DND-41 (cell line): Measurements from ENCODE around the gene ZNF333.

Experiments
- CTCF ChIP-seq: IDR thresholded peaks from 2 replicates; pipeline ENCODE4 v1.5.1; 2012; ENCODE audit warnings: borderline replicate concordance, low read length, moderate library complexity, mild to moderate bottlenecking; ENCODE audit not compliant: poor library complexity, severe bottlenecking; ENCODE audit errors: extremely low read depth
- EZH2 ChIP-seq: IDR thresholded peaks from 3 replicates; pipeline ENCODE4 v1.6.1; 2012; ENCODE audit warnings: borderline replicate concordance, low read depth, mild to moderate bottlenecking, moderate library complexity, low read length, inconsistent platforms; ENCODE audit not compliant: severe bottlenecking

DNA sequence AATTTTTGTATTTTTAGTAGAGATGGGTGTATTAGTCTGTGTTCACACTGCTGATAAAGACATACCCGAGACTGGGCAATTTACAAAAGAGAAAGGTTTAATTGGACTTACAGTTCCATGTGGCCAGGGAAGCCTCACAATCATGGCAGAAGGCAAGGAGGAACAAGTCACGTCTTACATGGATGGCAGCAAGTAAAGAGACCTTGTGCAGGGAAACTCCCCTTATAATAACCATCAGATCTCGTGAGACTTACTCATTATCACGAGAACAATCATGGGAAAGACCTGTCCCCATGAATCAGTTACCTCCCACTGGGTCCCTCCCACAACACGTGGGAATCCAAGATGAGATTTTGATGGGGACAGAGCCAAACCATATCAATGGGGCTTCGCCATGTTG, 14.6 kb downstream of the ZNF333 start:
- TF ChIP-seq CTCF: no peak
- TF ChIP-seq EZH2: no peak
